Naive B cell (primary cell): ENCODE measurements around the gene FARP1. TPM values are rescaled to one million over a fixed set of nuclear protein-coding genes. Genes with fewer than 3 reads are reported as not detected.
A peak's percentile ranks its signal among the peaks of the same experiment; 100 is the strongest.

ENCODE experiments used
- ATAC-seq, 2 donors: fragments of 150-1000 bp; cut with Tn5 transposase; 2 replicates each; pipeline ENCODE4 v1.10.0; 2021; ENCODE audit warnings: low read depth in 2 of 2, mild to moderate bottlenecking in 2 of 2, moderate library complexity in 2 of 2
- DNase-seq: peaks from one replicate; pipeline ENCODE4 v3.0.0; 2022
- H3K27ac Mint-ChIP-seq, 6 donors: one replicate each; pipeline ENCODE4 v1.8.0; 2020 to 2022; ENCODE audit warnings: mild to moderate bottlenecking in 6 of 6, mixed read lengths in 6 of 6, moderate library complexity in 5 of 6, inconsistent platforms in 2 of 6
- H3K27me3 Mint-ChIP-seq, 3 donors: one replicate each; pipeline ENCODE4 v1.8.0; 2021 to 2022; ENCODE audit warnings: mixed read lengths in 3 of 3, mild to moderate bottlenecking in 1 of 3
- H3K36me3 Mint-ChIP-seq, 2 donors: one replicate each; pipeline ENCODE4 v1.8.0; 2020 to 2022; ENCODE audit warnings: mixed read lengths in 2 of 2, inconsistent platforms in 1 of 2, mild to moderate bottlenecking in 1 of 2
- H3K4me1 Mint-ChIP-seq, 3 donors: one replicate each; pipeline ENCODE4 v1.8.0; 2020 to 2022; ENCODE audit warnings: mixed read lengths in 3 of 3, inconsistent platforms in 1 of 3, mild to moderate bottlenecking in 1 of 3, moderate library complexity in 1 of 3
- H3K4me3 Mint-ChIP-seq, 8 donors: one replicate each; pipeline ENCODE4 v1.8.0; 2020 to 2022; ENCODE audit warnings: mild to moderate bottlenecking in 8 of 8, mixed read lengths in 8 of 8, moderate library complexity in 8 of 8, inconsistent platforms in 2 of 8
- H3K9me3 Mint-ChIP-seq, 7 donors: one replicate each; pipeline ENCODE4 v1.8.0; 2020 to 2022; ENCODE audit warnings: mixed read lengths in 7 of 7, mild to moderate bottlenecking in 5 of 7, inconsistent platforms in 2 of 7, moderate library complexity in 1 of 7
- polyA plus RNA-seq, 6 donors: library from polyadenylated mRNA; unstranded; fragments of 300-500 nt; fragmentation: Illumina TruSeq; gene quantifications; one replicate each; pipeline ENCODE4 v1.2.3, GENCODE V29; 2021; ENCODE audit warnings: low read depth in 6 of 6

FARP1 gene
- polyA plus RNA-seq, 6 donors from 2014 or later = 0.44 to 1.2 (median 0.86) TPM; not detected in 1

- Mint-ChIP-seq H3K9me3 (peaks cover 4 to 20% (median 10%) of the 10 kb centered on the region in 7 donors), H3K4me1 (no peaks in the 10 kb centered on the region), H3K36me3 (no peaks in the 10 kb centered on the region), H3K27me3 (peaks cover 7 to 24% (median 20%) of the 10 kb centered on the region in 3 donors), H3K4me3 (peak overlapping the region in 1 of 8 donors; percentile 41), H3K27ac (peak overlapping the region in 1 of 6 donors; percentile 49)
- no peak for DNase-seq
- ATAC-seq = no peak
These were observed 227.4 kb downstream of the FARP1 start for GRCh38 chr13:98370261-98370660.

DNA sequence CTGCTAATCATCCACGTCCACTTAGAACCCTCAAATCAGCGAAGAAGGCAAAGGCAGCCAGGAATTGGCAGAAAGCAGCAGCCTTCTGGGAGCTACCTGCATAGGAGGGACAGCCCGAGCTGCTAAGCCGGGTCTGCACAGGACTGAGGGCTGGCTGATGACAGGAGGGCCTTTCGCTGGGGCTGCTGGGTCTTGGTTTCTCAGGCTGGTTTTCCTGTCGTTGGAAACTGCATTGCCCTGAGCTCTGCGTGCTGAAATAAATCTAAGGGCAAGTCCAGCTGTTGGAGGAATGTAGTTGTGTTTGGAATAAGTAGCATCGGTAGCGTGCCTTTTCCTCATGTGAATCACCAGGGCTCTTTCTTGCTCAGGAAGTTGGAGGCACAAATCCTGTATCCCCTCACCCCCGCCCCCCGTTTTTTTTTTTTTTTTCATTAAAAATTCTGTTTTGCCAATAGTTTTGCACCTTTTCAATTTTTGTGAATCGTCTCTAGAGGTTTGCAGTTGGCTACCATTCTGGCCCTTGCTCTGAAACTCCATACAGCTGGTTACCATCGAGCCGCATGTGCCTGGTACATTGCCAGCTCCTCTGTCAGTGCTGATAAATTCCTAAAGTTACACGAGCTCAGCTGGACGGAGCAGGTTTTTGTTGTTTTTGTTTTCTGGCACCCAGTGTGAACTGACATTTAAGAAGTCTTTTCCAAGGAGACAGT lies 228.1 kb downstream of the FARP1 start:
- Mint-ChIP-seq H3K27ac (no peak overlapping the region), H3K27me3 (peaks cover 7 to 20% (median 19%) of the 10 kb centered on the region in 3 donors), H3K4me1 (no peaks in the 10 kb centered on the region), H3K9me3 (peaks cover 4 to 20% (median 11%) of the 10 kb centered on the region in 7 donors), H3K4me3 (no peak overlapping the region), H3K36me3 (no peaks in the 10 kb centered on the region)
- DNase-seq (no peak), ATAC-seq (no peak)

- no peaks in the 10 kb centered on the region for H3K4me1 Mint-ChIP-seq
These were observed 228.7 kb downstream of the FARP1 start for GRCh38 chr13:98371516-98372023.

DNA sequence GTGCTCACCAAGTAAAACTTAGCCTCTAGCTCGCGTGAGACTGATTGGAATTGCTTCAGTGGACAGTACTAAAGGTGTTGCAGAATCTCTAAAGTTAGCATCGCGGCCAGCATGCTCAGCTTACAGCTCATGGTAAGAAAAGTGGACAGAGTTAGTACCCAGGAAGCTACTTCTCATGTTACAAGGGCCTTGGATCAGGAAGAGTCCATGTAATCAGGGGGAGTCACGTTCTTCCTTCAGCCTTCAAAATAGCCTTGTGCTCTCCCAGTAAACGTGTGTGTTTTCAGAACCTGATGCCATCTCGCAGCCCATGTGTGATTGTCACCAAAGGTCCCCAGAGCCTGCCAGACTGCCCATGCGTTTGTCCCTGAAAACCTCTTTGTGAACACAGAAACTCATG lies 230.0 kb downstream of the FARP1 start:
- DNase-seq = no peak
- Mint-ChIP-seq H3K4me3 (no peak overlapping the region), H3K9me3 (peaks cover 4 to 20% (median 11%) of the 10 kb centered on the region in 7 donors), H3K4me1 (no peaks in the 10 kb centered on the region), H3K27me3 (peaks cover 11 to 20% (median 19%) of the 10 kb centered on the region in 3 donors), H3K36me3 (no peaks in the 10 kb centered on the region), H3K27ac (no peak overlapping the region)
- no peak for ATAC-seq

More at GRCh38 chr13:98371516-98372023, 228.7 kb downstream of the FARP1 start:
- Mint-ChIP-seq H3K4me3 (no peak overlapping the region), H3K9me3 (peaks cover 4 to 20% (median 11%) of the 10 kb centered on the region in 7 donors), H3K36me3 (no peaks in the 10 kb centered on the region), H3K27me3 (peaks cover 11 to 20% (median 19%) of the 10 kb centered on the region in 3 donors), H3K27ac (no peak overlapping the region)
- ATAC-seq = no peak
- DNase-seq = no peak

DNA sequence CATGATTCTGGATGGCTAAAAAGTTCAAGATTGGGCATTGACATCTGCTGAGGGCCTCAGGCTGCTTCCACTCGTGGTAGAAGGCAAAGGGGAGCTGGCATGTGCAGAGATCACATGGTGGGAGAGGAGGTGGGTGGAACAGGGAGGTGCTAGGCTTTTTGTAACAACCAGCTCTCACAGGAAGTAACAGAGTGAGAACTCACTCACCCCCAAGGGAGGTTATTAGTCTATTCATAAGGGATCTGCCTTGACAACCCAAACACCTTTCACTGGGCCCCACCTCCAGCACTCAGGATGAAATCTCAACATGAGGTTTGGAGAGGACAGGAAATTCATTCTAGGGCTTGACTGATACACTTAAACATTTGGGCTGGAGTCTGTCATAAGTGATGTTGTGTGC lies 231.9 kb downstream of the FARP1 start:
- Mint-ChIP-seq H3K27me3 (peaks cover 11 to 18% (median 16%) of the 10 kb centered on the region in 3 donors), H3K4me3 (no peak overlapping the region), H3K27ac (no peak overlapping the region), H3K36me3 (no peaks in the 10 kb centered on the region), H3K9me3 (peaks cover 4 to 16% (median 11%) of the 10 kb centered on the region in 7 donors), H3K4me1 (no peaks in the 10 kb centered on the region)
- DNase-seq (no peak), ATAC-seq (no peak)

DNA sequence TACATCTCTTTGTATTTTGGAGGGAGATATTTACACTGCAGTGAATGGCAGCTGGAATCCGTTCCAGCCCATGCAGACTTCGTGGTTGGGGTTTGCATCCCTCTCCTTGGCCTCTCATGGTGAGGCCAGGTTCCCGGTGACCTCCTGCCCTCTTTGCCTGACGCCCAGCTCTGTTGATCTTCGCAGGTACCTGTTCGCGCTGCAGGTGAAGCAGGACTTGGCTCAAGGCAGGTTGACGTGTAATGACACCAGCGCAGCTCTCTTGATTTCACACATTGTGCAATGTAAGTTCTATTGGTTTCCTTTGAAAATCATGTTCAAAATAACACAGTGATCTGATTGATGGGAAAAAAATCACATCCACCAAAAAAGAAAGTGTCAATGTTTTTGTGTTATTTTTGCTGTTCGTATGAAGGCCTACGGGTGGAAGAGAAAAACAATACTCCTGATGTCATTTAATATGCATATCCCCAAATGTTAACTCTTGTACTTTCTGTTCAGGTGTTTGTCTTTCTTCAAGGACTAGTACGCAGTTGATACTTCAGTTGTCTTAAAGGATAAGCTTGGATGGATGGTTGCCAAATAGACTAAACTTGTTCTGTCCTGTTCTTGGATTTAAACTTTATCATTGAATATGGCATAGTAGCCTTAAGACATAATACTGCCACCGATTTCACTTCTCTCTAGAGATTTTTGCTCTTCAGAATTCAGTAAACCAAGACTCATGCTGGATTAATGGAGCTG lies 234.9 kb downstream of the FARP1 start:
- Mint-ChIP-seq H3K9me3 (peaks cover 0 to 11% (median 8%) of the 10 kb centered on the region in 7 donors), H3K36me3 (no peaks in the 10 kb centered on the region), H3K4me3 (no peak overlapping the region)

GRCh38 chr13:98384739-98385138 lies 241.8 kb downstream of the FARP1 start:
- ATAC-seq (no peak), DNase-seq (no peak)
- Mint-ChIP-seq H3K4me1 (peaks cover 0 to 5% (median 0%) of the 10 kb centered on the region in 3 donors), H3K36me3 (no peaks in the 10 kb centered on the region), H3K9me3 (no peaks in the 10 kb centered on the region), H3K4me3 (no peak overlapping the region), H3K27me3 (peaks cover 23 to 26% (median 24%) of the 10 kb centered on the region in 3 donors), H3K27ac (no peak overlapping the region)

More for the DNA sequence above, 234.9 kb downstream of the FARP1 start:
- ATAC-seq = no peak
- no peak for DNase-seq
- Mint-ChIP-seq H3K27me3 (peaks cover 0 to 11% (median 6%) of the 10 kb centered on the region in 3 donors), H3K27ac (no peak overlapping the region), H3K4me1 (no peaks in the 10 kb centered on the region)

- no peaks in the 10 kb centered on the region for H3K36me3 Mint-ChIP-seq
- DNase-seq (no peak), ATAC-seq (no peak)
- no peak overlapping the region for H3K27ac Mint-ChIP-seq
- no peak overlapping the region for H3K4me3 Mint-ChIP-seq
- H3K27me3 Mint-ChIP-seq = peaks cover 23 to 26% (median 24%) of the 10 kb centered on the region in 3 donors
- H3K4me1 Mint-ChIP-seq = peaks cover 0 to 5% (median 0%) of the 10 kb centered on the region in 3 donors
- H3K9me3 Mint-ChIP-seq = no peaks in the 10 kb centered on the region
These were observed 242.7 kb downstream of the FARP1 start for GRCh38 chr13:98385606-98386005.

- DNase-seq (no peak), ATAC-seq (no peak)
- Mint-ChIP-seq H3K36me3 (no peaks in the 10 kb centered on the region), H3K9me3 (no peaks in the 10 kb centered on the region), H3K27ac (no peak overlapping the region), H3K27me3 (peaks cover 17 to 26% (median 18%) of the 10 kb centered on the region in 3 donors), H3K4me3 (no peak overlapping the region), H3K4me1 (peaks cover 0 to 5% (median 0%) of the 10 kb centered on the region in 3 donors)
These were observed 243.7 kb downstream of the FARP1 start for GRCh38 chr13:98386637-98387036.

DNA sequence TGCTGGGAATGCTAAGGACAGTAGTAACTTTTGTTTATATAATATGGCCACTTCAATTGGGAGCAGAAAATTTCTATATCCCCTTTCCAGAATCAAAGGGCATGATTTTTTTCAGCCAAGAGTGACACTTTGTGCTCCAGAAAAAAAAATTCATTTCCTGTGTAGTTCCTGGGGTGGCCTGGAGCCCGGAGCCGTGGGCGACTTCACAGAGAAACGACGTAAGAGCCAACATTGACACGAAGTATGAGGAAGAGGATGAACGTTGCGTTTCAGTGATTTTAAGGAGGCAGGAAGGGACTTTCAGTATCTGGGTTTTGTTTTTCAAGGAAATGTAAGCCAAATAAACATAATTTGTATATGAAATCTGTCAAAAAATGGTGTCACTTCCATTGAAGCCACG lies 246.4 kb downstream of the FARP1 start:
- Mint-ChIP-seq H3K9me3 (no peaks in the 10 kb centered on the region), H3K27ac (no peak overlapping the region), H3K27me3 (peaks cover 10 to 26% (median 16%) of the 10 kb centered on the region in 3 donors), H3K36me3 (no peaks in the 10 kb centered on the region), H3K4me3 (peak overlapping the region in 1 of 8 donors; percentile 67), H3K4me1 (peaks cover 0 to 5% (median 0%) of the 10 kb centered on the region in 3 donors)
- ATAC-seq = no peak
- DNase-seq = no peak

- Mint-ChIP-seq H3K4me1 (no peaks in the 10 kb centered on the region), H3K9me3 (no peaks in the 10 kb centered on the region), H3K4me3 (no peak overlapping the region), H3K36me3 (no peaks in the 10 kb centered on the region), H3K27ac (no peak overlapping the region), H3K27me3 (peaks cover 4 to 18% (median 7%) of the 10 kb centered on the region in 3 donors)
- no peak for DNase-seq
- no peak for ATAC-seq
These were observed 247.3 kb downstream of the FARP1 start for GRCh38 chr13:98390086-98390715.

- H3K36me3 Mint-ChIP-seq = no peaks in the 10 kb centered on the region
- no peak for DNase-seq
- no peak for ATAC-seq
- no peak overlapping the region for H3K4me3 Mint-ChIP-seq
- H3K4me1 Mint-ChIP-seq = no peaks in the 10 kb centered on the region
- H3K27ac Mint-ChIP-seq = no peak overlapping the region
- no peaks in the 10 kb centered on the region for H3K9me3 Mint-ChIP-seq
- H3K27me3 Mint-ChIP-seq = peaks cover 0 to 10% (median 5%) of the 10 kb centered on the region in 3 donors
These were observed 251.0 kb downstream of the FARP1 start for GRCh38 chr13:98393873-98394272.

DNA sequence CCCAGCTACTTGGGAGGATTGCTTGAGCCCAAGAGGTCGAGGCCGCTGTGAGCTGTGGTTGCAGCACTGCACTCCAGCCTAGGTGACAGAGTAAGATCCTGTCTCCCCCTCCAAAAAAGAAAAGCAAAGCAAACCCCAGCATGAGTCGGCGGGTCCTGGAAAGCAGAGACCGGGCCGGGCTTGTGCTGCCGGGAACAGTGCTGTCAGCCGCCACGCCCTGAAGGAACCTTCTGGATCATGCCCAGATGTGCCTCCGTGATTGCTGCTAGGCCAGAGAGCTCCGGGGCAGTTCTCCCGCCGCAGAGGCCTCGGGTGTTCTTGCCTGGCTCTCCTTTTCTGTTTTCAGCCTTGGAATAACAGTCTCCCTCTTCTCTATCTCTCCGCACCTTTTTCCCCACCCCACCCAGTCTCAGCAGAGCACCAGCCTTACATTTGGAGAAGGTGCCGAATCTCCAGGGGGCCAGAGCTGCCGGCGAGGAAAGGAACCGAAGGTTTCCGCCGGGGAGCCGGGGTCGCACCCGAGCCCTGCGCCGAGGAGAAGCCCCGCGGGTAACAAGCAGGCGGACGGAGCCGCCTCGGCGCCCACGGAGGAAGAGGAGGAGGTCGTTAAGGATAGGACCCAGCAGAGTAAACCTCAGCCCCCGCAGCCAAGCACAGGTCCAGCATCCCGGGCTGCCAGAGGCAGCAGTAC lies 252.1 kb downstream of the FARP1 start:
- ATAC-seq = no peak
- Mint-ChIP-seq H3K4me1 (no peaks in the 10 kb centered on the region), H3K9me3 (no peaks in the 10 kb centered on the region), H3K27me3 (peaks cover 0 to 10% (median 5%) of the 10 kb centered on the region in 3 donors), H3K27ac (no peak overlapping the region), H3K4me3 (no peak overlapping the region), H3K36me3 (no peaks in the 10 kb centered on the region)
- DNase-seq = no peak
